Smooth muscle cell (in vitro differentiated cells): Measurements from ENCODE around the gene SARNP. TPM values are rescaled to one million over a fixed set of nuclear protein-coding genes. Genes with fewer than 3 reads are reported as not detected.

Experiments
- DNase-seq: peaks from one replicate; lab custom pipeline; 2025; ENCODE audit not compliant: unreplicated experiment; lab: John Stamatoyannopoulos, UW
- H2AFZ ChIP-seq: fragments of 200-600 bp; sonication (generic); 2 replicates; pipeline ENCODE4 v1.6.0; 2016; ENCODE audit warnings: antibody characterized with exemption, low read depth, mild to moderate bottlenecking
- H3F3A ChIP-seq: fragments of 200-600 bp; sonication (generic); 2 replicates; pipeline ENCODE4 v1.6.0; 2017; ENCODE audit warnings: antibody characterized with exemption, low read depth
- H3K27ac ChIP-seq: fragments of 200-600 bp; sonication (generic); 2 replicates; pipeline ENCODE4 v1.5.1; 2016; ENCODE audit warnings: low read depth, mild to moderate bottlenecking
- H3K27me3 ChIP-seq: fragments of 200-600 bp; sonication (generic); 2 replicates; pipeline ENCODE4 v1.6.1; 2016; ENCODE audit warnings: low read depth, mild to moderate bottlenecking
- H3K36me3 ChIP-seq: fragments of 200-600 bp; sonication (generic); 2 replicates; pipeline ENCODE4 v1.5.1; 2016; ENCODE audit warnings: low read depth
- H3K4me1 ChIP-seq: fragments of 200-600 bp; sonication (generic); 2 replicates; pipeline ENCODE4 v1.5.1; 2016; ENCODE audit warnings: low read depth
- H3K4me2 ChIP-seq: fragments of 200-600 bp; sonication (generic); 2 replicates; pipeline ENCODE4 v1.6.0; 2016; ENCODE audit warnings: mild to moderate bottlenecking
- H3K4me3 ChIP-seq: fragments of 200-600 bp; sonication (generic); 2 replicates; pipeline ENCODE4 v1.5.1; 2016; ENCODE audit warnings: mild to moderate bottlenecking
- H3K79me2 ChIP-seq: fragments of 200-600 bp; sonication (generic); 2 replicates; pipeline ENCODE4 v1.6.0; 2016; ENCODE audit warnings: low read depth, mild to moderate bottlenecking
- H3K9ac ChIP-seq: fragments of 200-600 bp; sonication (generic); 2 replicates; pipeline ENCODE4 v1.6.0; 2016; ENCODE audit warnings: low read depth
- H3K9me3 ChIP-seq: fragments of 200-600 bp; sonication (generic); replicated peaks from 2 replicates; pipeline ENCODE4 v1.5.1; 2016; ENCODE audit warnings: low read depth
- H4K20me1 ChIP-seq: fragments of 200-600 bp; sonication (generic); 2 replicates; pipeline ENCODE4 v1.6.0; 2016; ENCODE audit warnings: low read depth
- CTCF ChIP-seq: fragments of 200-600 bp; sonication (generic); IDR thresholded peaks from 2 replicates; pipeline ENCODE4 v1.5.1; 2017; ENCODE audit warnings: borderline replicate concordance, mild to moderate bottlenecking, antibody characterized with exemption; ENCODE audit not compliant: insufficient read depth, poor library complexity, severe bottlenecking
- WGBS: methylation state at CpG from one replicate; pipeline ENCODE4 v1.1.7; 2016; ENCODE audit warnings: low lambda C conversion rate; 5-methylcytosine and 5-hydroxymethylcytosine counted together
- polyA plus RNA-seq: library from polyadenylated mRNA; unstranded; fragments of >200 nt; fragmentation: Nextera tagmentation; extraction: Ambion mirVana; gene quantifications from 2 replicates; pipeline ENCODE4 v1.2.1, GENCODE V29; 2016
- small RNA-seq: library from RNA; depleted of rRNA; stranded (forward); fragments of <200 nt; gene quantifications from one replicate; pipeline ENCODE3, GENCODE V24; 2014
- total RNA-seq: library from RNA; depleted of rRNA; stranded (reverse); fragments of >200 nt; gene quantifications from 2 replicates; pipeline ENCODE4 v1.2.3, GENCODE V29; 2014

The SARNP gene
- total and polyA plus RNA-seq, 2 experiments from 2014 or later, result 128 to 169 TPM

- WGBS, result 2% methylated on average over 20 of the region's 39 CpGs
- peaks cover 59% of the 10 kb centered on the region for H3K27me3 ChIP-seq
- H3K4me3 ChIP-seq, result peak within 1 kb of the TSS; percentile 60
- no peak within 1 kb of the TSS for H3K9ac ChIP-seq
- no peaks in the 10 kb centered on the region for H3K79me2 ChIP-seq
- no peaks in the 10 kb centered on the region for H3K36me3 ChIP-seq
- H3K4me2 ChIP-seq, result peak within 1 kb of the TSS; percentile 90
- no peak for TF ChIP-seq CTCF
- no peak for DNase-seq
- no peaks in the 10 kb centered on the region for H3F3A ChIP-seq
- H3K4me1 ChIP-seq, result peaks cover 3% of the 10 kb centered on the region
- H3K9me3 ChIP-seq, result no peaks in the 10 kb centered on the region
- no peaks in the 10 kb centered on the region for H4K20me1 ChIP-seq
- H2AFZ ChIP-seq, result peak within 1 kb of the TSS; percentile 58
- no peak within 1 kb of the TSS for H3K27ac ChIP-seq
Observed at GRCh38 chr12:55707841-55708694, 109.5 kb downstream of the SARNP start, which contains the start of gene ITGA7. ITGA7 (minus strand) TSS chr12:55707904; CDS start chr12:55707682, 222 bp downstream.

Small RNA genes lying within 50 kb of the gene (small RNA-seq; reads per million reads assigned to genes)
- gene AC009779.1 (not detected), gene RF00017 (not detected)

Other genes with a start within 250 kb of the SARNP start
- not detected in 2 replicates for gene OR2AP1, start 245.3 kb downstream of the SARNP start, total RNA-seq
- gene OR2AP1, start 245.3 kb downstream of the SARNP start, polyA plus RNA-seq, result not detected in 2 replicates
- gene OR10P1, start 180.8 kb downstream of the SARNP start, total RNA-seq, result not detected in 2 replicates
- gene OR10P1, start 180.8 kb downstream of the SARNP start, polyA plus RNA-seq, result not detected in 2 replicates
- gene ITGA7, start 109.8 kb downstream of the SARNP start, total RNA-seq, result 0.90 and 1.3 TPM in 2 replicates
- 1.1 and 1.6 TPM in 2 replicates for gene ITGA7, start 109.8 kb downstream of the SARNP start, polyA plus RNA-seq
- 107 and 146 TPM in 2 replicates for gene BLOC1S1, start 101.7 kb downstream of the SARNP start, total RNA-seq
- 142 and 150 TPM in 2 replicates for gene BLOC1S1, start 101.7 kb downstream of the SARNP start, polyA plus RNA-seq
- gene RDH5, start 97.3 kb downstream of the SARNP start, total RNA-seq, result 3.0 TPM in 1 of 2 replicates, not detected in the other
- gene RDH5, start 97.3 kb downstream of the SARNP start, polyA plus RNA-seq, result 3.7 and 9.2 TPM in 2 replicates
- 1,095 and 1,107 TPM in 2 replicates for gene CD63, start 88.7 kb downstream of the SARNP start, total RNA-seq
- gene CD63, start 88.7 kb downstream of the SARNP start, polyA plus RNA-seq, result 2,224 and 2,317 TPM in 2 replicates
- gene GDF11, start 74.6 kb downstream of the SARNP start, total RNA-seq, result 2.8 and 3.5 TPM in 2 replicates
- gene GDF11, start 74.6 kb downstream of the SARNP start, polyA plus RNA-seq, result 2.3 and 2.6 TPM in 2 replicates
- 18.9 and 32.5 TPM in 2 replicates for gene ORMDL2, start 317 bp upstream of the SARNP start, total RNA-seq
- gene ORMDL2, start 317 bp upstream of the SARNP start, polyA plus RNA-seq, result 79.5 and 134 TPM in 2 replicates
- 25.2 and 32.6 TPM in 2 replicates for gene DNAJC14, start 11.9 kb upstream of the SARNP start, total RNA-seq
- gene DNAJC14, start 11.9 kb upstream of the SARNP start, polyA plus RNA-seq, result 22.1 and 22.4 TPM in 2 replicates
- gene MMP19, start 25.2 kb upstream of the SARNP start, total RNA-seq, result 14.9 and 17.6 TPM in 2 replicates
- gene MMP19, start 25.2 kb upstream of the SARNP start, polyA plus RNA-seq, result 15.6 and 18.2 TPM in 2 replicates
- 28.6 and 36.0 TPM in 2 replicates for gene PYM1, start 110.2 kb upstream of the SARNP start, total RNA-seq
- 48.2 and 51.2 TPM in 2 replicates for gene PYM1, start 110.2 kb upstream of the SARNP start, polyA plus RNA-seq
- 86.0 and 87.1 TPM in 2 replicates for gene DGKA, start 113.4 kb upstream of the SARNP start, total RNA-seq
- 66.3 and 125 TPM in 2 replicates for gene DGKA, start 113.4 kb upstream of the SARNP start, polyA plus RNA-seq
- 1.8 and 4.7 TPM in 2 replicates for gene PMEL, start 148.3 kb upstream of the SARNP start, total RNA-seq
- gene PMEL, start 148.3 kb upstream of the SARNP start, polyA plus RNA-seq, result 1.4 and 1.9 TPM in 2 replicates
- gene CDK2, start 149.1 kb upstream of the SARNP start, total RNA-seq, result 36.5 and 37.5 TPM in 2 replicates
- gene CDK2, start 149.1 kb upstream of the SARNP start, polyA plus RNA-seq, result 25.8 and 33.3 TPM in 2 replicates
- 77.2 and 90.4 TPM in 2 replicates for gene RAB5B, start 156.4 kb upstream of the SARNP start, total RNA-seq
- gene RAB5B, start 156.4 kb upstream of the SARNP start, polyA plus RNA-seq, result 81.9 and 93.4 TPM in 2 replicates
- 9.8 and 19.1 TPM in 2 replicates for gene SUOX, start 179.6 kb upstream of the SARNP start, total RNA-seq
- 12.8 and 13.8 TPM in 2 replicates for gene SUOX, start 179.6 kb upstream of the SARNP start, polyA plus RNA-seq
- gene IKZF4, start 203.3 kb upstream of the SARNP start, total RNA-seq, result 3.9 and 4.2 TPM in 2 replicates
- gene IKZF4, start 203.3 kb upstream of the SARNP start, polyA plus RNA-seq, result 5.4 and 6.8 TPM in 2 replicates
- 731 and 845 TPM in 2 replicates for gene RPS26, start 224.2 kb upstream of the SARNP start, total RNA-seq
- gene RPS26, start 224.2 kb upstream of the SARNP start, polyA plus RNA-seq, result 282 and 323 TPM in 2 replicates